A204.1 (cell line): ENCODE results near the gene PRMT5.
"Not testable (repeated sequence)": the region's sequence is repeated elsewhere in the genome, so short reads cannot be mapped to it uniquely, and the experiment has no call there.

ENCODE experiments used
- FAIRE-seq: peaks from 2 replicates; lab custom pipeline; 2012; peaks lifted over from hg19 to GRCh38; lab: Jason Lieb, UNC

The PRMT5 gene

GRCh38 chr14:22929104-22929960 lies at the start of gene PRMT5:
TSS of gene PRMT5 (minus strand) at chr14:22929376. CDS start at chr14:22929361, 15 bp downstream.
- FAIRE-seq, result peak; percentile 98

GRCh38 chr14:22978487-22978837 lies 49.3 kb upstream of the PRMT5 start:
- no peak for FAIRE-seq

DNA sequence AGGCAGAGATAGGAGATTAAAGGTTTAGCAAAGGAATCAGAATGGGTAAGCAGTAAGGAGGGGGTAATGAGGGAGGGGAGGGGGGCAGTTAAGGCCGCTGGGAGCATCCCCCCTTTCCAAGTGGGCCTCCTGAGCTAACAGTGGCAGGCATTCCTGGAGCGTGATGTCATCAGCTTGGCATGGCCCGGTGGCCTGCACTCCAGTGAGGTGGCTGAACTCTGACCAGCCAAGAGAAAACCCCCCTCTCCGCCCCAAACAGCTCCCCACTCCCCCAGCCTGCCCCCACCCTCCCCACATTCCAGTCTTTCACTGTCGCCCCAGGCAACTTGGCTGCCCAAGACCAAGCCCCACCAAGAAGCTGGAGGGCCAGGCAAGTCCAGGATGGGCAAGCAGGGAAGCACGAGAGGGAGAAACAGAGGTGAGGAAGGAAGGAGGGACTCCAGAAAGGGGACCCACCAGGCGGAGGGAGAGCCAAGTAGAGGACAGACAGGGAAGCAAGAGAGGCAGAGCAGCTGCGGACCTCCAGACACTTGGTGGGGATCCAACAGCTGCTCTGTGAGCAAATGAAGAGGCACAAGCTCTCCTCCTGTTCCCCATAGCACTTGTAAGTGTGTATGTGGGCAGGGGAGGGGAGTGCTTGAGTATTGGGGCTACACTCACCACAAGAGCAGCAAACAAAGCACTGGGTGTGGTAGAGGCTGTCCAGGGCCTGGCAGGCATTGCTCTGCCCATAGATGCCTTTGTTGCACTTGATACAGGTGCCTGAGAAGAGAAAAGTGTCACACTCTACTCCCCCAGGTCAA lies 48.7 kb upstream of the PRMT5 start:
- FAIRE-seq, result no peak

DNA sequence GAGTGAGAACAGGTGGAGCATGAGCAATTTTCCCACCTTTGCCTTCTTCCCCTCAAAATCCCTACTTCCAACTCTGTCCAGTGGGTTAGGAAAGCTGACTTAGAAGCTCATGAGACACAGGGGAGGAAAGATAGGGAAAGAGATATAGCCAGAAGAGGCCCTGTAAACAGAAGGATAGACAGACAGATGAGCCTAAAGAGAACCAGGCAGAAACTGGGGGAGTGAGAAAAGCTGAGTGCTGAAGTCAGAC lies 48.2 kb upstream of the PRMT5 start:
- FAIRE-seq, result no peak

GRCh38 chr14:22976620-22977433 lies 47.7 kb upstream of the PRMT5 start:
- FAIRE-seq, result no peak

GRCh38 chr14:22974530-22975313 lies 45.5 kb upstream of the PRMT5 start:
- FAIRE-seq, result no peak

DNA sequence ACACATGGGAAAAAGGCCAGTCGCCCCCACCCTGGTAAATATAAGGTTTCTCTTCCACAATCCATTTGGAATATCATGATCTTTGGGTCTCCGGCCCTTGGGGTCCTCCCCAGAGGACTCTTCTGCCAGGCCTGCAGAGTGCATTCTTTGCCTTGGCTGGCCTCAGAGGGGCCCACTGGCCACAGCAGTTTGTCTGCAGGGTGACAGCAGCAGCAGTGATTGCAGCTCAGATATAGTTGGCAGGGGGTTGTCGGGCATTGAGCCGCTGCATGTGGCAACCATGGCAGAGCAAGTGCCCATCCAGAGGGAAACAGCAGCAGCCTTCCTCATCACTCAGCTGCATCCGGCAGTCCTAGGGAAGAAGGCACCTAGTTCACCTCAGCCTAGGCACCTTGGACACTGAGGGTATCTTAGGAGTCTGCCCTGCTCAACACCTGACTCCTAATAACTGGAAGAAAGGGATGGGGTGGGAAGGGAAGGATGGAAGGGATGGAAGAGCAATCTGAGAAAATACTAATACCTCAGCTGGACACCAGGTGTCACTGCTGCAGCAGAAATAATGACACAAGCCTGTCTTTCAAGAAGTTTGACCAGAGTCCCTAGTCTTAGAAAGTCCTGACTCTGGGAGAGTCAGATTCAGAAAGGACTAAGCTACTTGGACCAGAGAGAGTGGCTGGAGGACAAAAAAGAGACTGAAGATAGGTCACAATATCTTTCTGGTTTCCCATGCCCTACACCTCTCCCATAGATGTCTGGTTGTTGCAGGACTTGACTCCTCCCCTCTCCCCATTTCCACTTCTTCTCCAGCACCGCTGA lies 44.2 kb upstream of the PRMT5 start:
- FAIRE-seq, result peak; percentile 53

DNA sequence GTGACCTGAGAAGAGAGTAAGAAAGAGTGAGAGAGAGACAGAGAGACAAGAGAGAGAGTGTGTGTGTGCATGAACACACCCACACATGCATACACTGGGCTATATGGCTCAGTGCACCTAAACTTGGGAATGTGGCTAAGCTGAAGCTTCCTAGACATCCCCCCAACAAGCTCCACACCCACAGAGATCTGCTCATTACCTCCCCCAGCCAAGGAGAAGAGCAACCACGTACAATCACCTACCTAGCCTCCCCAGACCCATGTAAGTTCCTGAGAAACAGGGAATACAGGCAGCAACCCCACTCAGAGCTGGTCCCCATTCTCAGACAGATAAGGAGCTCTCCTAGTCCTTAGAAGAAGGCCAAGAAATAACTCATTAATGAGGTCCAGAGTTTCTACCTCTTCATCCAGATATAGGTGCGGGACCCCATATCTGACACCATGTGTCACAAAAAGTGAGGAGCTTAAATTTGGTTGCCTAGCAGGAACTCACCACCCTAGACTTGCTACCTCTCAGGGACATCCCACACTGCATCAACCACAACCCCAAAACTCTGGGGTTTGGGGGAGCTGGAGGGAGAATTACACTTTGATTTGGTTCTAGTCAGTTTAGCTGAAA lies 43.2 kb upstream of the PRMT5 start:
- FAIRE-seq, result no peak

- FAIRE-seq, result no peak
Observed at GRCh38 chr14:22971152-22971551, 42.0 kb upstream of the PRMT5 start.

DNA sequence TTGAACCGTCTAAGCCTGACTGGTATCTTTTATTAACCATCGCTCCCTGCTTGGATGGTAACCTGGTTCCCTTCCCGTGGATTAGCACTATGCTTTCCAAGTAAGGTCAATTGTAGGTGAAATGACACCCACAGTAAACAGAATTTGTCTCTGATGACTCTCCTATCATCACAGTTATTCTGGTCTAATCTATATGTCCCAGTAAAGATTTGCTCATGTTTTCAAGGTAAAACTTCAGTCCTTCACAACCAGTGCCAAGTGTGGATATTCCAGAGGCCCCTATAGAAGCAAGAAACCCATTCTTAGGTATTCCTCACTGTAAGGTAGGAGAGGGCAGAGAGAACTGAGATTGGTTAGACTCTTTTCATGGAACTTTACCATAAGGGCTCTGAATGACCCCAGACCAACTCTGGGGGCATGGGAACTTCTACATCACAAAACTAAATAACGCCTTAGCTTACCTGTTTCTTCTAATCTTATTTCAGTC lies 37.6 kb upstream of the PRMT5 start:
- FAIRE-seq, result no peak

- not testable (repeated sequence) for FAIRE-seq
Observed at GRCh38 chr14:22965916-22966782, 37.0 kb upstream of the PRMT5 start.

- FAIRE-seq, result no peak
Observed at GRCh38 chr14:22962061-22962676, 33.0 kb upstream of the PRMT5 start.

DNA sequence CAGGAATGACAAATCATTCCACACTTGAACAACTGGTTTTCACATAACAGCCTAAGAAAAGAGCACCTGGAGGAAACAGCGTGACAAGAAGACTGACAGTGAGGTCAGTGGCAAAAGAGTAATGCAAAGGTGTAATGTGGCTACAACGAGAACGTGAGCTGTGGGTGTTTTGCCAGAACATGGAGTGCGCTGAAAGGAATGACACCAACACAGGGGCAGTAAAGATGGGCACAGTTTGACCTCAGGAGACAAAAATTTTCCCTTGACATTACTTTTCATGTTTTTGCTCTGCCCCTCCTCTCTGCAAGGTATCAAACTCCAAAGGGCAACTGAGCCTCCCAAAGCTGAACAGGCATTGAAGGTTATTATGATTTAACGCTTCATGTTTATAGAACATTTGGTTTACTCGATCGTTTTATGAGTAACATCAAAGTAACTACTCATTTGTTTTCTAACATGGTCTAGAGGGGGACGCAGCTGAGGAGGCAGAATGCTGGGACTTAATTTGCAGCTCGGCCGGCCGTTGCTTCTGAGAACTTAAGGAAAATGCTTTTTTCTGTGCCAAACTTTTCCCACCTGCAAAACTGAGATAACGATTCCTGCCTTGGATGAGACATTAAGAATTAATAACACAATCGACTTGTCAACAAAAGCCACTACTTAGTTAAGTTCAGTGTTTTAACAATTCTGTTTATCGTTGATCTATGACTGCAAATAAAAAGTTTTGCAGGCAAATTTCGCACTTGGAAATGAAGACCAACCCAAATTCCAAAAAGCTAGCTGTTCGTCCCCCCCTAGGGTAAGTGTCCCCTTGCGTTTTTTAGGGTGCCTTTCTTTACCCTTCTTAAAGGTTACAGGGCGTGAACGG lies 26.8 kb upstream of the PRMT5 start:
- FAIRE-seq, result no peak

DNA sequence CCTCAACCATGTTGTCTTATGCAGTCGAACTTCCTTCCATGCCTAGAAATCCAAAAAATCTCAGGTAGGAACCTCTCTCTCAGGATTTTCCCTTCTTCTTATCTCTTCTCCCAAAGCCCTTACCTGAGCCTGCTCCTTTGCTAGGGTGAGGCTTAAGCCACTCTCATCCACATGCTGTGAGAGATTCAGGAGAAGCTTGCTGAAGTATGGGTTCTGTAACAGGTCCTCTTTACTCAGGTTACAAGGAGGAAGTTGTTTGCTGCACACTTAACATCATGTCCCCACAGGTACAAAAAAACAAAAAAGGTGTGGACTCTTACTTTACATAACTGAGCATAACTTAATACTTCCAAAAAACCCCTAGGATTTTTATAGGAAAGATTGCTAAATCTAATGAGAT lies 23.2 kb upstream of the PRMT5 start:
- FAIRE-seq, result no peak

- FAIRE-seq, result not testable (repeated sequence)
Observed at GRCh38 chr14:22951795-22952194, 22.6 kb upstream of the PRMT5 start.

- no peak for FAIRE-seq
Observed at GRCh38 chr14:22945642-22946041, 16.5 kb upstream of the PRMT5 start.

- FAIRE-seq, result no peak
Observed at GRCh38 chr14:22939684-22940083, 10.5 kb upstream of the PRMT5 start.

DNA sequence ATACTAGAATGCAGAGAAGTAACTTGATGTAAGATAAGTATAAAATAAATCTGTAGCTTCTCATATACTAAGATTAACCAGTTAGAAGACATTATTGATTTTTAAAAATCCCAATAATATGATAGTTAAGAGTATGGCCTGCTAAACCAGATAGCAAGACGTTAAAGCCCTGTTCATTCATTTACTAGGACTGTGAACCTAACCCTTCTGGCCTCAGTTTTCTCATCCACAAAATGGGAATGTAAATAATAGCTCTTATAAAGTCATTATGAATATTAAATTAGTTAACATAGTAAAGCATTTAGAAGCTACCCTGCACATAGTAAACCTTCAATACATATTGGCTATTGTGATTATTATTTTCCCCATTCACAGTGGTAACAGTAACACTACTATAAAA lies 6.0 kb upstream of the PRMT5 start:
- FAIRE-seq, result no peak
